ENCODE data around the gene PGBD2.

DNA sequence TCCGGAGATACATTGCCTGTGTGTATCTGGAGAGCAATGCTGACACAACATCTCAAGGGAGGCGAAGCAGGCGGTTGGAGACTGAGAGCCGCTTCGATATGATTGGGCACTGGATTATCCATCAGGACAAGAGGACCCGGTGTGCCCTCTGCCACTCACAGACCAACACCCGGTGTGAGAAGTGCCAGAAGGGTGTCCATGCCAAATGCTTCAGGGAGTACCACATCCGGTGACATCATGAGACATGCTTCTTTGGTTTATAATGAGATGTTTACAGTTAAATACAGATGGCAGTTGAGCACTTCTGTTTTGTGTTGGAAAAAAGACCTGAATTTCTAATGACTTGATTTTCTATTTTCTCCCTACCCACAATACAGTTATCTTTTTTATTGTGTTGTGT is 12.1 kb downstream of the PGBD2 start:
- no peak for TF ChIP-seq ARNT (IDR thresholded peaks at IDR 0.05)
- TF ChIP-seq FOXM1 (IDR thresholded peaks at IDR 0.05; ENCODE audit: borderline replicate concordance) = no peak
- no peak for TF ChIP-seq BHLHE40 (IDR thresholded peaks at IDR 0.05; ENCODE audit: borderline replicate concordance)
- TF ChIP-seq, protein P1, sequence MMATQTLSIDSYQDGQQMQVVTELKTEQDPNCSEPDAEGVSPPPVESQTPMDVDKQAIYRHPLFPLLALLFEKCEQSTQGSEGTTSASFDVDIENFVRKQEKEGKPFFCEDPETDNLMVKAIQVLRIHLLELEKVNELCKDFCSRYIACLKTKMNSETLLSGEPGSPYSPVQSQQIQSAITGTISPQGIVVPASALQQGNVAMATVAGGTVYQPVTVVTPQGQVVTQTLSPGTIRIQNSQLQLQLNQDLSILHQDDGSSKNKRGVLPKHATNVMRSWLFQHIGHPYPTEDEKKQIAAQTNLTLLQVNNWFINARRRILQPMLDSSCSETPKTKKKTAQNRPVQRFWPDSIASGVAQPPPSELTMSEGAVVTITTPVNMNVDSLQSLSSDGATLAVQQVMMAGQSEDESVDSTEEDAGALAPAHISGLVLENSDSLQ (IDR thresholded peaks at IDR 0.05) = no peak
- TF ChIP-seq SP1 (IDR thresholded peaks at IDR 0.05) = no peak
- TF ChIP-seq TARDBP (IDR thresholded peaks at IDR 0.05) = no peak
- no peak for TF ChIP-seq NFRKB (IDR thresholded peaks at IDR 0.05)
- TF ChIP-seq FOXA1 (IDR thresholded peaks at IDR 0.05) = no peak
- TF ChIP-seq FOXK2 (IDR thresholded peaks at IDR 0.05) = no peak
- no peak for TF ChIP-seq ELF4 (IDR thresholded peaks at IDR 0.05)
- no peak for TF ChIP-seq L3MBTL2 (conservative IDR thresholded peaks at IDR 0.05)
- TF ChIP-seq SUZ12 (IDR thresholded peaks at IDR 0.05) = no peak
- TF ChIP-seq HDGF (IDR thresholded peaks at IDR 0.05; ENCODE audit: borderline replicate concordance) = no peak
- no peak for TF ChIP-seq LEF1 (IDR thresholded peaks at IDR 0.05; ENCODE audit: borderline replicate concordance)
